Measurements from ENCODE around the gene CEP112. TPM values are rescaled to one million over a fixed set of nuclear protein-coding genes. Genes with fewer than 3 reads are reported as not detected.

The CEP112 gene
- total and polyA plus RNA-seq, 2 experiments from 2014 or later, result 4.0 to 4.3 TPM

- no peak overlapping the region for H3K4me3 Mint-ChIP-seq
These were observed 35.5 kb upstream of the CEP112 start for GRCh38 chr17:66227212-66228045.

More at GRCh38 chr17:66227212-66228045, 35.5 kb upstream of the CEP112 start:
- Histone ChIP-seq H3K4me2 (no peak overlapping the region), H4K20me1 (replicated peaks; ENCODE audit: insufficient read depth) (no peaks in the 10 kb centered on the region), H3K27ac (ENCODE audit: low read depth) (no peak overlapping the region), H3K9me2 (ENCODE audit: insufficient read depth) (peaks cover 5% of the 10 kb centered on the region; the same call in 1 of the 2 replicates), H3K36me3 (ENCODE audit: insufficient read depth) (no peaks in the 10 kb centered on the region), H3K79me2 (replicated peaks; ENCODE audit: insufficient read depth) (no peaks in the 10 kb centered on the region), H3K27me3 (ENCODE audit: insufficient read depth) (no peaks in the 10 kb centered on the region), H3K4me3 (no peak overlapping the region), H3F3A (replicated peaks; ENCODE audit: low read depth) (no peaks in the 10 kb centered on the region), H3K4me1 (ENCODE audit: insufficient read depth) (no peaks in the 10 kb centered on the region), H2AFZ (peak overlapping the region; percentile 79; the same call in 1 of the 2 replicates)
- H3K4me1 Mint-ChIP-seq, result no peaks in the 10 kb centered on the region
- no peak overlapping the region for H3K27ac Mint-ChIP-seq
- H3K9me3 Mint-ChIP-seq, result no peaks in the 10 kb centered on the region
- H3K27me3 Mint-ChIP-seq (ENCODE audit: insufficient read depth, low read depth, poor library complexity), result peaks cover 2% of the 10 kb centered on the region
- no peak for DNase-seq (ENCODE audit: low spot score)
- no peaks in the 10 kb centered on the region for H3K36me3 Mint-ChIP-seq (ENCODE audit: low read depth)
- TF ChIP-seq, protein P1, sequence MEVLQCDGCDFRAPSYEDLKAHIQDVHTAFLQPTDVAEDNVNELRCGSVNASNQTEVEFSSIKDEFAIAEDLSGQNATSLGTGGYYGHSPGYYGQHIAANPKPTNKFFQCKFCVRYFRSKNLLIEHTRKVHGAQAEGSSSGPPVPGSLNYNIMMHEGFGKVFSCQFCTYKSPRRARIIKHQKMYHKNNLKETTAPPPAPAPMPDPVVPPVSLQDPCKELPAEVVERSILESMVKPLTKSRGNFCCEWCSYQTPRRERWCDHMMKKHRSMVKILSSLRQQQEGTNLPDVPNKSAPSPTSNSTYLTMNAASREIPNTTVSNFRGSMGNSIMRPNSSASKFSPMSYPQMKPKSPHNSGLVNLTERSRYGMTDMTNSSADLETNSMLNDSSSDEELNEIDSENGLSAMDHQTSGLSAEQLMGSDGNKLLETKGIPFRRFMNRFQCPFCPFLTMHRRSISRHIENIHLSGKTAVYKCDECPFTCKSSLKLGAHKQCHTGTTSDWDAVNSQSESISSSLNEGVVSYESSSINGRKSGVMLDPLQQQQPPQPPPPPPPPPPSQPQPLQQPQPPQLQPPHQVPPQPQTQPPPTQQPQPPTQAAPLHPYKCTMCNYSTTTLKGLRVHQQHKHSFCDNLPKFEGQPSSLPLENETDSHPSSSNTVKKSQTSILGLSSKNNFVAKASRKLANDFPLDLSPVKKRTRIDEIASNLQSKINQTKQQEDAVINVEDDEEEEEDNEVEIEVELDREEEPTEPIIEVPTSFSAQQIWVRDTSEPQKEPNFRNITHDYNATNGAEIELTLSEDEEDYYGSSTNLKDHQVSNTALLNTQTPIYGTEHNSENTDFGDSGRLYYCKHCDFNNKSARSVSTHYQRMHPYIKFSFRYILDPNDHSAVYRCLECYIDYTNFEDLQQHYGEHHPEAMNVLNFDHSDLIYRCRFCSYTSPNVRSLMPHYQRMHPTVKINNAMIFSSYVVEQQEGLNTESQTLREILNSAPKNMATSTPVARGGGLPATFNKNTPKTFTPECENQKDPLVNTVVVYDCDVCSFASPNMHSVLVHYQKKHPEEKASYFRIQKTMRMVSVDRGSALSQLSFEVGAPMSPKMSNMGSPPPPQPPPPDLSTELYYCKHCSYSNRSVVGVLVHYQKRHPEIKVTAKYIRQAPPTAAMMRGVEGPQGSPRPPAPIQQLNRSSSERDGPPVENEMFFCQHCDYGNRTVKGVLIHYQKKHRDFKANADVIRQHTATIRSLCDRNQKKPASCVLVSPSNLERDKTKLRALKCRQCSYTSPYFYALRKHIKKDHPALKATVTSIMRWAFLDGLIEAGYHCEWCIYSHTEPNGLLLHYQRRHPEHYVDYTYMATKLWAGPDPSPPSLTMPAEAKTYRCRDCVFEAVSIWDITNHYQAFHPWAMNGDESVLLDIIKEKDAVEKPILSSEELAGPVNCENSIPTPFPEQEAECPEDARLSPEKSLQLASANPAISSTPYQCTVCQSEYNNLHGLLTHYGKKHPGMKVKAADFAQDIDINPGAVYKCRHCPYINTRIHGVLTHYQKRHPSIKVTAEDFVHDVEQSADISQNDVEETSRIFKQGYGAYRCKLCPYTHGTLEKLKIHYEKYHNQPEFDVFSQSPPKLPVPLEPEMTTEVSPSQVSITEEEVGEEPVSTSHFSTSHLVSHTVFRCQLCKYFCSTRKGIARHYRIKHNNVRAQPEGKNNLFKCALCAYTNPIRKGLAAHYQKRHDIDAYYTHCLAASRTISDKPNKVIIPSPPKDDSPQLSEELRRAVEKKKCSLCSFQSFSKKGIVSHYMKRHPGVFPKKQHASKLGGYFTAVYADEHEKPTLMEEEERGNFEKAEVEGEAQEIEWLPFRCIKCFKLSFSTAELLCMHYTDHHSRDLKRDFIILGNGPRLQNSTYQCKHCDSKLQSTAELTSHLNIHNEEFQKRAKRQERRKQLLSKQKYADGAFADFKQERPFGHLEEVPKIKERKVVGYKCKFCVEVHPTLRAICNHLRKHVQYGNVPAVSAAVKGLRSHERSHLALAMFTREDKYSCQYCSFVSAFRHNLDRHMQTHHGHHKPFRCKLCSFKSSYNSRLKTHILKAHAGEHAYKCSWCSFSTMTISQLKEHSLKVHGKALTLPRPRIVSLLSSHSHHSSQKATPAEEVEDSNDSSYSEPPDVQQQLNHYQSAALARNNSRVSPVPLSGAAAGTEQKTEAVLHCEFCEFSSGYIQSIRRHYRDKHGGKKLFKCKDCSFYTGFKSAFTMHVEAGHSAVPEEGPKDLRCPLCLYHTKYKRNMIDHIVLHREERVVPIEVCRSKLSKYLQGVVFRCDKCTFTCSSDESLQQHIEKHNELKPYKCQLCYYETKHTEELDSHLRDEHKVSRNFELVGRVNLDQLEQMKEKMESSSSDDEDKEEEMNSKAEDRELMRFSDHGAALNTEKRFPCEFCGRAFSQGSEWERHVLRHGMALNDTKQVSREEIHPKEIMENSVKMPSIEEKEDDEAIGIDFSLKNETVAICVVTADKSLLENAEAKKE (CRISPR knock-in tag; IDR thresholded peaks at IDR 0.05), result no peak
- TF ChIP-seq CTCF (conservative IDR thresholded peaks at IDR 0.05; ENCODE audit: low read depth in 2 of 2), result no peak
- TF ChIP-seq EZH2phosphoT487 (IDR thresholded peaks at IDR 0.05; ENCODE audit: unreplicated experiment), result no peak
- TF ChIP-seq CREB1 (CRISPR knock-in tag; IDR thresholded peaks at IDR 0.05; ENCODE audit: low read depth), result no peak
- no peak for TF ChIP-seq POLR2AphosphoS5 (IDR thresholded peaks at IDR 0.05; ENCODE audit: low read depth)
- TF ChIP-seq JUNB (IDR thresholded peaks at IDR 0.05; ENCODE audit: unreplicated experiment), result no peak
- no peak for TF ChIP-seq REST (IDR thresholded peaks at IDR 0.05; ENCODE audit: unreplicated experiment)
- TF ChIP-seq STAT1 (IDR thresholded peaks at IDR 0.05; ENCODE audit: unreplicated experiment), result no peak
- no peak for TF ChIP-seq NANOG (IDR thresholded peaks at IDR 0.05; ENCODE audit: borderline replicate concordance)
- TF ChIP-seq ZNF114 (CRISPR knock-in tag; IDR thresholded peaks at IDR 0.05), result no peak
- TF ChIP-seq EZH2 (IDR thresholded peaks at IDR 0.05; ENCODE audit: low read depth, unreplicated experiment), result no peak
- TF ChIP-seq ETS1 (IDR thresholded peaks at IDR 0.05), result no peak
- ATAC-seq, result no peak
